Measurements from ENCODE around the gene DNAH2. TPM values are rescaled to one million over a fixed set of nuclear protein-coding genes. Genes with fewer than 3 reads are reported as not detected.

The DNAH2 gene
- polyA plus RNA-seq, 2 of the 4 experiments (the other 2 are of a cell fraction), result 0.01 to 0.08 TPM

DNA sequence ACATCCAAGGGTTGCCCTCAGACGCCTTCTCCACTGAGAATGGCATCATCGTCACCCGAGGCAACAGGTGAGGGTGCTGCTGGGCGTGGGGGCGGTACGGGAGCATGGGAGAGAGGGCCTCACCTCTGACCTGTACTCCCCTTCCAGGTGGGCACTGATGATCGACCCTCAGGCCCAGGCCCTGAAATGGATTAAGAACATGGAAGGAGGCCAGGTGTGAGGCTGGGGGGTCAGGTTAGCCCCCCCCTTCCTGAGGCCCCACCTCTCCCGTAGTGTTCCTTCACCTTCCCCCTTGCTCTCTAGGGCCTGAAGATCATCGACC lies 100.1 kb downstream of the DNAH2 start (continued):
- TF ChIP-seq, protein P1, sequence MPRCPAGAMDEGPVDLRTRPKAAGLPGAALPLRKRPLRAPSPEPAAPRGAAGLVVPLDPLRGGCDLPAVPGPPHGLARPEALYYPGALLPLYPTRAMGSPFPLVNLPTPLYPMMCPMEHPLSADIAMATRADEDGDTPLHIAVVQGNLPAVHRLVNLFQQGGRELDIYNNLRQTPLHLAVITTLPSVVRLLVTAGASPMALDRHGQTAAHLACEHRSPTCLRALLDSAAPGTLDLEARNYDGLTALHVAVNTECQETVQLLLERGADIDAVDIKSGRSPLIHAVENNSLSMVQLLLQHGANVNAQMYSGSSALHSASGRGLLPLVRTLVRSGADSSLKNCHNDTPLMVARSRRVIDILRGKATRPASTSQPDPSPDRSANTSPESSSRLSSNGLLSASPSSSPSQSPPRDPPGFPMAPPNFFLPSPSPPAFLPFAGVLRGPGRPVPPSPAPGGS (IDR thresholded peaks at IDR 0.05), result no peak
- TF ChIP-seq, protein P2, sequence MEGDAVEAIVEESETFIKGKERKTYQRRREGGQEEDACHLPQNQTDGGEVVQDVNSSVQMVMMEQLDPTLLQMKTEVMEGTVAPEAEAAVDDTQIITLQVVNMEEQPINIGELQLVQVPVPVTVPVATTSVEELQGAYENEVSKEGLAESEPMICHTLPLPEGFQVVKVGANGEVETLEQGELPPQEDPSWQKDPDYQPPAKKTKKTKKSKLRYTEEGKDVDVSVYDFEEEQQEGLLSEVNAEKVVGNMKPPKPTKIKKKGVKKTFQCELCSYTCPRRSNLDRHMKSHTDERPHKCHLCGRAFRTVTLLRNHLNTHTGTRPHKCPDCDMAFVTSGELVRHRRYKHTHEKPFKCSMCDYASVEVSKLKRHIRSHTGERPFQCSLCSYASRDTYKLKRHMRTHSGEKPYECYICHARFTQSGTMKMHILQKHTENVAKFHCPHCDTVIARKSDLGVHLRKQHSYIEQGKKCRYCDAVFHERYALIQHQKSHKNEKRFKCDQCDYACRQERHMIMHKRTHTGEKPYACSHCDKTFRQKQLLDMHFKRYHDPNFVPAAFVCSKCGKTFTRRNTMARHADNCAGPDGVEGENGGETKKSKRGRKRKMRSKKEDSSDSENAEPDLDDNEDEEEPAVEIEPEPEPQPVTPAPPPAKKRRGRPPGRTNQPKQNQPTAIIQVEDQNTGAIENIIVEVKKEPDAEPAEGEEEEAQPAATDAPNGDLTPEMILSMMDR (IDR thresholded peaks at IDR 0.05), result no peak
- TF ChIP-seq JUNB (IDR thresholded peaks at IDR 0.05) (no peak), HOXB13 (CRISPR knock-in tag; IDR thresholded peaks at IDR 0.05; ENCODE audit: low read depth) (no peak)

DNA sequence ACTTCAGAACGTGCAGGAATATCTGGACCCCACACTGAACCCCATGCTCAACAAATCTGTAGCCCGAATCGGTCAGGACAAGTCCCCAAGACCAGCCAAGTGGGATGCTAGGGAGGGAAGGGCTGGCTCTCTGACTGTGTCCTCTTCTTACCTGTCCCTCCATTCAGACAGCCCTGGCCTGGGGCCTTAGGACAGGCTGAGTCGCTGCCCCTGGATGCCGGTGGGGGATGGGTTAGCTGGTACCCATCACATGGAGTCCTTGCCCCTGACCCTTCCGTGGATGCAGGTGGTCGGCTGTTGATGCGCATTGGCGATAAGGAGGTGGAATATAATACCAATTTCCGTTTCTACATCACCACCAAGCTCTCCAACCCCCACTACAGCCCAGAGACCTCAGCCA lies 100.5 kb downstream of the DNAH2 start:
- Histone ChIP-seq H3K27ac (no peak overlapping the region), H3K4me1 (no peaks in the 10 kb centered on the region), H3K4me2 (no peak overlapping the region), H3K9me3 (no peaks in the 10 kb centered on the region), H3K4me3 (no peak overlapping the region)
- ChIA-PET CTCF (interaction anchor here (0.6 to 24.7 kb wide), 13 partner anchors 9 to 701 kb away, joined by 3 to 677 read pairs (median 8); partner anchors contain the start of genes KDM6B and NAA38), POLR2A (no interaction called here)
- WGBS (ENCODE audit: missing lambda C conversion rate), result 48% methylated on average over 10 of the region's 10 CpGs
- ATAC-seq (no peak), DNase-seq (ENCODE audit: low read depth in 1 of 2, low spot score in 1 of 2) (no peak), FAIRE-seq (no peak)
- TF ChIP-seq MAFK (IDR thresholded peaks at IDR 0.05; ENCODE audit: partially characterized antibody), result no peak
- no peak for TF ChIP-seq CEBPB (IDR thresholded peaks at IDR 0.05)
- no peak for TF ChIP-seq KDM5A (IDR thresholded peaks at IDR 0.05)
- no peak for TF ChIP-seq CHD4 (IDR thresholded peaks at IDR 0.05; ENCODE audit: borderline replicate concordance)
- no peak for TF ChIP-seq EHF (CRISPR knock-in tag; IDR thresholded peaks at IDR 0.05)
- TF ChIP-seq, protein P3, sequence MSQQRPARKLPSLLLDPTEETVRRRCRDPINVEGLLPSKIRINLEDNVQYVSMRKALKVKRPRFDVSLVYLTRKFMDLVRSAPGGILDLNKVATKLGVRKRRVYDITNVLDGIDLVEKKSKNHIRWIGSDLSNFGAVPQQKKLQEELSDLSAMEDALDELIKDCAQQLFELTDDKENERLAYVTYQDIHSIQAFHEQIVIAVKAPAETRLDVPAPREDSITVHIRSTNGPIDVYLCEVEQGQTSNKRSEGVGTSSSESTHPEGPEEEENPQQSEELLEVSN (IDR thresholded peaks at IDR 0.05; ENCODE audit: borderline replicate concordance, low read depth), result no peak
- no peak for TF ChIP-seq TP53 (CRISPR knock-in tag; IDR thresholded peaks at IDR 0.05)
- TF ChIP-seq POLR2AphosphoS2 (conservative IDR thresholded peaks at IDR 0.05; ENCODE audit: low read length), result no peak
- TF ChIP-seq, protein P4, sequence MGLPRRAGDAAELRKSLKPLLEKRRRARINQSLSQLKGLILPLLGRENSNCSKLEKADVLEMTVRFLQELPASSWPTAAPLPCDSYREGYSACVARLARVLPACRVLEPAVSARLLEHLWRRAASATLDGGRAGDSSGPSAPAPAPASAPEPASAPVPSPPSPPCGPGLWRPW (IDR thresholded peaks at IDR 0.05), result no peak
- TF ChIP-seq HDAC2 (IDR thresholded peaks at IDR 0.05), result no peak
- TF ChIP-seq JUNB (IDR thresholded peaks at IDR 0.05), result no peak

DNA sequence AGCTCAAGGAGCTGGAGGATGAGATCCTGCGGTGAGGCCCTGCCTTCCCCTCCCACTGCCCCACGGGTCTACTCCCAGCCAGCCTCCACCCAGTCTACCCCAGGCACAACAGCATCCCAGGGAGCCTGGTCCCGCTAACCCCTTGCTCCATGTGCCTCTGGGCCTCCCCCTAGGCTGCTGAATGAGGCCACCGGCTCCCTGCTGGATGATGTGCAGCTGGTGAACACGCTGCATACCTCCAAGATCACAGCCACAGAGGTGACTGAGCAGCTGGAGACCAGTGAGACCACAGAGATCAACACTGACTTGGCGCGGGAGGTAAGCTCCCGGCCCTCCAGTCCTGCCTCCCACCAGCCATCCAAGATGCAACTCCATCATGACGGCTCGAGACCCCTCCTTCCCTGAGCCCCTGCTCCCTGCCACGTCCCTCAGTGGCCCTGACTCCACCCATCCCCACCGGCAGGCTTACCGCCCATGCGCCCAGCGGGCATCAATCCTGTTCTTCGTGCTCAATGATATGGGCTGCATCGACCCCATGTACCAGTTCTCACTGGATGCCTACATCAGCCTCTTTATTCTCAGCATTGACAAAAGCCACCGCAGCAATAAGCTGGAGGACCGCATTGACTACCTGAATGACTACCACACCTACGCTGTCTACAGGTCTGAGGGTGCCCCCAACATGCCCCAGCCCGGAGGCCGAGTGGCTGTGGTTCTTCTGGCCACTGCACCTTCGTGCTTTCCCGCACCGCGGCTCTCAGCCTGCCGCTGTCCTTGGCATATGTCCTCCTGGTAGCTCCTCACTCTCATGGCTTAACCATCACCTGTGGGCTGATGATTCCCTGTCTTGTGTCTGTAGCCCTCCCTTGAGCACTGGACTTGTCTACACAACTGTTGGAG lies 101.5 kb downstream of the DNAH2 start:
- no peaks in the 10 kb centered on the region for H3K4me1 ChIP-seq
- no peak overlapping the region for H3K27ac ChIP-seq
- no peak overlapping the region for H3K4me3 ChIP-seq
- no peak for FAIRE-seq
- no peak for ATAC-seq
- H3K4me2 ChIP-seq, result no peak overlapping the region
- TF ChIP-seq, protein P2 (IDR thresholded peaks at IDR 0.05), result no peak
- TF ChIP-seq MAZ (IDR thresholded peaks at IDR 0.05; ENCODE audit: borderline replicate concordance, low read depth, low read length) (no peak), GATA3 (IDR thresholded peaks at IDR 0.05; ENCODE audit: borderline replicate concordance) (no peak), SREBF2 (IDR thresholded peaks at IDR 0.05) (no peak), TFCP2L1 (CRISPR knock-in tag; IDR thresholded peaks at IDR 0.05) (no peak), CHD4 (IDR thresholded peaks at IDR 0.05; ENCODE audit: borderline replicate concordance) (no peak), NPAS2 (CRISPR knock-in tag; IDR thresholded peaks at IDR 0.05; ENCODE audit: borderline replicate concordance) (no peak)
- no peak for DNase-seq (ENCODE audit: low read depth in 1 of 2, low spot score in 1 of 2)
- POLR2A ChIA-PET, result interaction anchor here (0.9 kb wide), 1 partner anchor 38 kb away, joined by 3 read pairs; the partner anchor contains the start of gene NAA38
- no peaks in the 10 kb centered on the region for H3K9me3 ChIP-seq
- CTCF ChIA-PET, result interaction anchor here (0.6 to 24.7 kb wide), 22 partner anchors 8 to 702 kb away, joined by 3 to 677 read pairs (median 4); partner anchors contain the start of genes KDM6B, NAA38 and WRAP53
- 71% methylated on average over 27 of the region's 27 CpGs for WGBS (ENCODE audit: missing lambda C conversion rate)

Data from A549 (cell line).